WTC11 (cell line): ENCODE results near the gene CIT. TPM values are rescaled to one million over a fixed set of nuclear protein-coding genes. Genes with fewer than 3 reads are reported as not detected.

Experiments
- ATAC-seq: fragments of 200-7000 bp; cut with Tn5 transposase; 2 replicates; pipeline ENCODE4 v1.10.0; 2021; ENCODE audit warnings: mild to moderate bottlenecking, moderate library complexity
- CTCF ChIA-PET: fragments of 300-600 bp; sonication (Branson Sonifier 250); formaldehyde crosslinking; loops from one replicate; lab custom pipeline; 2021; ENCODE audit warnings: antibody characterized with exemption; lab: Charles Lee
- POLR2A ChIA-PET: fragments of 350-600 bp; sonication (Branson Sonifier 250); formaldehyde crosslinking; loops from one replicate; lab custom pipeline; 2021; ENCODE audit warnings: antibody characterized with exemption; lab: Charles Lee
- DNase-seq: peaks from one replicate; pipeline ENCODE4 v3.0.0; 2021; ENCODE audit warnings: low spot score
- H3K27ac Mint-ChIP-seq: 2 replicates; pipeline ENCODE4 v1.8.0; 2021; ENCODE audit warnings: mixed read lengths
- H3K27me3 Mint-ChIP-seq: 2 replicates; pipeline ENCODE4 v1.8.0; 2021; ENCODE audit warnings: low read depth, mild to moderate bottlenecking, moderate library complexity, mixed read lengths
- H3K36me3 Mint-ChIP-seq: 2 replicates; pipeline ENCODE4 v1.8.0; 2021; ENCODE audit warnings: mixed read lengths
- H3K4me1 Mint-ChIP-seq: 2 replicates; pipeline ENCODE4 v1.8.0; 2022; ENCODE audit warnings: mixed read lengths
- H3K4me3 Mint-ChIP-seq: 2 replicates; pipeline ENCODE4 v1.8.0; 2021; ENCODE audit warnings: mild to moderate bottlenecking, moderate library complexity, mixed read lengths
- H3K9me3 Mint-ChIP-seq: 2 replicates; pipeline ENCODE4 v1.8.0; 2021; ENCODE audit warnings: mixed read lengths
- CREM ChIP-seq: sonication (generic); formaldehyde crosslinking; IDR thresholded peaks from 2 replicates; pipeline ENCODE4 v1.8.1; 2022; ENCODE audit warnings: mild to moderate bottlenecking, missing genetic modification reagents, moderate library complexity
- EMX1 ChIP-seq: fragments of 250-450 bp; sonication (Bioruptor Pico); IDR thresholded peaks from 2 replicates; pipeline ENCODE4 v1.8.0; 2021; ENCODE audit warnings: mild to moderate bottlenecking
- GTF2I ChIP-seq: fragments of 250-450 bp; sonication (Bioruptor Pico); conservative IDR thresholded peaks from 2 replicates; pipeline ENCODE4 v1.4.0; 2021; ENCODE audit warnings: mild to moderate bottlenecking
- IRF2 ChIP-seq: sonication (generic); formaldehyde crosslinking; IDR thresholded peaks from 2 replicates; pipeline ENCODE4 v1.8.0; 2022; ENCODE audit warnings: low read depth, missing genetic modification reagents, borderline replicate concordance
- JAZF1 ChIP-seq: fragments of 250-450 bp; sonication (Bioruptor Pico); IDR thresholded peaks from 2 replicates; pipeline ENCODE4 v1.9.0; 2021; ENCODE audit warnings: moderate library complexity, mild to moderate bottlenecking, inconsistent platforms
- KAT7 ChIP-seq: sonication (generic); formaldehyde crosslinking; IDR thresholded peaks from 2 replicates; pipeline ENCODE4 v1.8.1; 2023; ENCODE audit warnings: missing genetic modification reagents, mild to moderate bottlenecking, borderline replicate concordance
- MYBL2 ChIP-seq: sonication (generic); formaldehyde crosslinking; IDR thresholded peaks from 2 replicates; pipeline ENCODE4 v1.8.1; 2023; ENCODE audit warnings: mild to moderate bottlenecking, moderate library complexity, missing genetic modification reagents
- NFE2L1 ChIP-seq: sonication (generic); formaldehyde crosslinking; IDR thresholded peaks from 2 replicates; pipeline ENCODE4 v1.8.1; 2023; ENCODE audit warnings: missing genetic modification reagents
- NR2C2 ChIP-seq: sonication (generic); formaldehyde crosslinking; IDR thresholded peaks from 2 replicates; pipeline ENCODE4 v1.8.0; 2022; ENCODE audit warnings: mild to moderate bottlenecking, missing genetic modification reagents
- PRRX2 ChIP-seq: fragments of 250-450 bp; sonication (Bioruptor Pico); IDR thresholded peaks from 2 replicates; pipeline ENCODE4 v1.8.0; 2021; ENCODE audit warnings: mild to moderate bottlenecking
- RORB ChIP-seq: fragments of 250-450 bp; sonication (Bioruptor Pico); IDR thresholded peaks from 2 replicates; pipeline ENCODE4 v1.9.0; 2021; ENCODE audit warnings: mild to moderate bottlenecking
- SMAD4 ChIP-seq: sonication (generic); formaldehyde crosslinking; IDR thresholded peaks from 2 replicates; pipeline ENCODE4 v1.8.0; 2022; ENCODE audit warnings: mild to moderate bottlenecking, missing genetic modification reagents
- ZNF423 ChIP-seq: fragments of 250-450 bp; sonication (Bioruptor Pico); IDR thresholded peaks from 2 replicates; pipeline ENCODE4 v2.1.2; 2022; ENCODE audit warnings: mild to moderate bottlenecking, moderate library complexity
- total RNA-seq: library from RNA; stranded (reverse); gene quantifications from 3 replicates; pipeline ENCODE4 v1.2.3, GENCODE V29; 2021
- TF ChIP-seq, protein P1 (sequence below): fragments of 250-450 bp; sonication (Bioruptor Pico); IDR thresholded peaks from 2 replicates; pipeline ENCODE4 v1.9.0; 2021; ENCODE audit warnings: mild to moderate bottlenecking
- TF ChIP-seq, protein P2 (sequence below): fragments of 250-450 bp; sonication (Bioruptor Pico); IDR thresholded peaks from 2 replicates; pipeline ENCODE4 v1.9.0; 2021; ENCODE audit warnings: moderate library complexity, mild to moderate bottlenecking, inconsistent platforms, borderline replicate concordance
- TF ChIP-seq, protein P3 (sequence below): sonication (generic); formaldehyde crosslinking; conservative IDR thresholded peaks from 2 replicates; pipeline ENCODE4 v1.8.1; 2022; ENCODE audit warnings: mild to moderate bottlenecking, missing genetic modification reagents
- TF ChIP-seq, protein P4 (sequence below): fragments of 250-450 bp; sonication (Bioruptor Pico); IDR thresholded peaks from 2 replicates; pipeline ENCODE4 v1.8.0; 2021; ENCODE audit warnings: mild to moderate bottlenecking
- TF ChIP-seq, protein P5 (sequence below): sonication (generic); formaldehyde crosslinking; conservative IDR thresholded peaks from 2 replicates; pipeline ENCODE4 v1.8.1; 2023; ENCODE audit warnings: mild to moderate bottlenecking, low read depth, missing genetic modification reagents, moderate library complexity

Gene CIT
- total RNA-seq, 1 experiment from 2014 or later = 65.4 TPM

DNA sequence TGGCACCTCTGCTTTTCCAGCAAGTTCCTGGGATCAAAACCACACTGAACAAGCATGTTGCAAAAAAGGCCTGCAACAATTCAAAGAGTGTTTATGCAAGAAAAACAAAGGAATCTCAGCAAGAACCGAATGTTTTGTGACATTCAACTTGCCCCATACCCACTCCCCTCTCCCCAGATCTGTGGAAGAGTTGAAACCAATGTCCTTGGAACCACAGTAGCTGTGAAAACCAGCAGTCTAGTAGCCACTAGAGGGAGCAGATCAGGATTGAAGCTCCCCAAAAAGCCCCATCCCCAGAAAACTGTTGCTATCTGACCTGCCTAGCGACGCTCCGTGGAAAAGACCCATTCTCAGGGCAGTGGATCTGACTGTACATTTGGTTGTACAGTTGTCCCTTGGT, 182.1 kb downstream of the CIT start (continued):
- TF ChIP-seq, protein P1, sequence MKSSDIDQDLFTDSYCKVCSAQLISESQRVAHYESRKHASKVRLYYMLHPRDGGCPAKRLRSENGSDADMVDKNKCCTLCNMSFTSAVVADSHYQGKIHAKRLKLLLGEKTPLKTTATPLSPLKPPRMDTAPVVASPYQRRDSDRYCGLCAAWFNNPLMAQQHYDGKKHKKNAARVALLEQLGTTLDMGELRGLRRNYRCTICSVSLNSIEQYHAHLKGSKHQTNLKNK = no peak
- TF ChIP-seq GTF2I (CRISPR knock-in tag) (no peak), SMAD4 (CRISPR knock-in tag) (no peak)
- TF ChIP-seq, protein P2, sequence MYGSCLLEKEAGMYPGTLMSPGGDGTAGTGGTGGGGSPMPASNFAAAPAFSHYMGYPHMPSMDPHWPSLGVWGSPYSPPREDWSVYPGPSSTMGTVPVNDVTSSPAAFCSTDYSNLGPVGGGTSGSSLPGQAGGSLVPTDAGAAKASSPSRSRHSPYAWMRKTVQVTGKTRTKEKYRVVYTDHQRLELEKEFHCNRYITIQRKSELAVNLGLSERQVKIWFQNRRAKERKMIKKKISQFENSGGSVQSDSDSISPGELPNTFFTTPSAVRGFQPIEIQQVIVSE (CRISPR knock-in tag) = no peak

DNA sequence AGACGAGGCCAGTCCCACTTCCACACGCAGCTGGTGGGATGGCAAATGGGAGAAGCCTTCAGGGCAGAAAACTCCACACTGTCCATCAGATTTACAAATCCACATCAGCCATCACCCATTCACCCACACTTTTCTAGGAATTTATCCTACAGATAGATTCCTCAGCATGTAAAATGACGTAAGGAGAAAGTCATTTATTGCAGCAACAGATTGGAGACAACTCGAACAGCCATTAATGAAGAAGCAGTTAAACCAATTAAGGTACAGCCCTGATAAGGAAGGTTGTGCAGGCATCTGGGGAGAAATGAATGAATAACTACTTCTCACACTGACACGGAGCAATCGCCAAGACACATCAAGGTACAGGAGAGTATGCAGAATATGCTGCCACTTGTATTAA, 183.0 kb downstream of the CIT start:
- POLR2A ChIA-PET = no interaction called here
- Mint-ChIP-seq H3K4me1 (no peaks in the 10 kb centered on the region), H3K4me3 (no peak overlapping the region), H3K27ac (no peak overlapping the region; the same call in 1 of the 2 replicates), H3K9me3 (no peaks in the 10 kb centered on the region), H3K36me3 (peaks cover 38% of the 10 kb centered on the region), H3K27me3 (no peaks in the 10 kb centered on the region)
- TF ChIP-seq NFE2L1 (CRISPR knock-in tag) = no peak
- TF ChIP-seq PRRX2 (CRISPR knock-in tag) = no peak
- TF ChIP-seq, protein P3, sequence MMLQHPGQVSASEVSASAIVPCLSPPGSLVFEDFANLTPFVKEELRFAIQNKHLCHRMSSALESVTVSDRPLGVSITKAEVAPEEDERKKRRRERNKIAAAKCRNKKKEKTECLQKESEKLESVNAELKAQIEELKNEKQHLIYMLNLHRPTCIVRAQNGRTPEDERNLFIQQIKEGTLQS = no peak
- CTCF ChIA-PET = interaction anchor here (1.0 to 2.2 kb wide), 4 partner anchors 26 to 270 kb away, joined by 3 to 16 read pairs (median 8); partner anchors contain the start of gene PRKAB1
- DNase-seq (no peak), ATAC-seq (no peak)

DNA sequence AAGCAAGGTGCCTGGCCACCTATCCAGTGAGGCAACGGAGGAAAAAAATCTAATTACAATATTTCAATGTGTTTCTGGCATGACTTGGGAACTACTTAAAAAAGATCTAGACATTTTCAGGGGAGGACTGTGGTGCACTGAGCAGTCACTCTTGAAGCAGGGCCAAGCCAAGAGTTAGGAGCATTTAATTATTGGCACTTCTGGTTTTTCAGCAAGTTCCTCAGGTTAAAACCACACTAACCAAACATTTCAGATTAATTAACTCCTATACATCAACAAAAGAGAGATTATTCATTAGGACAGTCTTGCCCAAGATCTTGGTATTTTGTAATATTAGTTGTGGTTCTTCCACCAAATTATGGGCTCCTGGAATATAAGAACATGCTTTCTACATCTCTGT, 183.6 kb downstream of the CIT start:
- Mint-ChIP-seq H3K27ac (no peak overlapping the region), H3K9me3 (no peaks in the 10 kb centered on the region), H3K4me1 (no peaks in the 10 kb centered on the region), H3K4me3 (no peak overlapping the region), H3K27me3 (no peaks in the 10 kb centered on the region), H3K36me3 (peaks cover 42% of the 10 kb centered on the region)
- ATAC-seq (no peak), DNase-seq (no peak)
- TF ChIP-seq CREM (CRISPR knock-in tag) (no peak), MYBL2 (CRISPR knock-in tag) (no peak), NR2C2 (CRISPR knock-in tag) (no peak), IRF2 (CRISPR knock-in tag) (no peak), KAT7 (CRISPR knock-in tag) (no peak), JAZF1 (CRISPR knock-in tag) (no peak), EMX1 (CRISPR knock-in tag) (no peak), RORB (CRISPR knock-in tag) (no peak), ZNF423 (CRISPR knock-in tag) (no peak)
- TF ChIP-seq, protein P4, sequence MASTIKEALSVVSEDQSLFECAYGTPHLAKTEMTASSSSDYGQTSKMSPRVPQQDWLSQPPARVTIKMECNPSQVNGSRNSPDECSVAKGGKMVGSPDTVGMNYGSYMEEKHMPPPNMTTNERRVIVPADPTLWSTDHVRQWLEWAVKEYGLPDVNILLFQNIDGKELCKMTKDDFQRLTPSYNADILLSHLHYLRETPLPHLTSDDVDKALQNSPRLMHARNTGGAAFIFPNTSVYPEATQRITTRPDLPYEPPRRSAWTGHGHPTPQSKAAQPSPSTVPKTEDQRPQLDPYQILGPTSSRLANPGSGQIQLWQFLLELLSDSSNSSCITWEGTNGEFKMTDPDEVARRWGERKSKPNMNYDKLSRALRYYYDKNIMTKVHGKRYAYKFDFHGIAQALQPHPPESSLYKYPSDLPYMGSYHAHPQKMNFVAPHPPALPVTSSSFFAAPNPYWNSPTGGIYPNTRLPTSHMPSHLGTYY = no peak
- TF ChIP-seq, protein P5, sequence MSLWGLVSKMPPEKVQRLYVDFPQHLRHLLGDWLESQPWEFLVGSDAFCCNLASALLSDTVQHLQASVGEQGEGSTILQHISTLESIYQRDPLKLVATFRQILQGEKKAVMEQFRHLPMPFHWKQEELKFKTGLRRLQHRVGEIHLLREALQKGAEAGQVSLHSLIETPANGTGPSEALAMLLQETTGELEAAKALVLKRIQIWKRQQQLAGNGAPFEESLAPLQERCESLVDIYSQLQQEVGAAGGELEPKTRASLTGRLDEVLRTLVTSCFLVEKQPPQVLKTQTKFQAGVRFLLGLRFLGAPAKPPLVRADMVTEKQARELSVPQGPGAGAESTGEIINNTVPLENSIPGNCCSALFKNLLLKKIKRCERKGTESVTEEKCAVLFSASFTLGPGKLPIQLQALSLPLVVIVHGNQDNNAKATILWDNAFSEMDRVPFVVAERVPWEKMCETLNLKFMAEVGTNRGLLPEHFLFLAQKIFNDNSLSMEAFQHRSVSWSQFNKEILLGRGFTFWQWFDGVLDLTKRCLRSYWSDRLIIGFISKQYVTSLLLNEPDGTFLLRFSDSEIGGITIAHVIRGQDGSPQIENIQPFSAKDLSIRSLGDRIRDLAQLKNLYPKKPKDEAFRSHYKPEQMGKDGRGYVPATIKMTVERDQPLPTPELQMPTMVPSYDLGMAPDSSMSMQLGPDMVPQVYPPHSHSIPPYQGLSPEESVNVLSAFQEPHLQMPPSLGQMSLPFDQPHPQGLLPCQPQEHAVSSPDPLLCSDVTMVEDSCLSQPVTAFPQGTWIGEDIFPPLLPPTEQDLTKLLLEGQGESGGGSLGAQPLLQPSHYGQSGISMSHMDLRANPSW (CRISPR knock-in tag) = no peak
- TF ChIP-seq, protein P1 = no peak
- ChIA-PET POLR2A (no interaction called here), CTCF (no interaction called here)
